ENCODE data around the gene CNDP1.

DNA sequence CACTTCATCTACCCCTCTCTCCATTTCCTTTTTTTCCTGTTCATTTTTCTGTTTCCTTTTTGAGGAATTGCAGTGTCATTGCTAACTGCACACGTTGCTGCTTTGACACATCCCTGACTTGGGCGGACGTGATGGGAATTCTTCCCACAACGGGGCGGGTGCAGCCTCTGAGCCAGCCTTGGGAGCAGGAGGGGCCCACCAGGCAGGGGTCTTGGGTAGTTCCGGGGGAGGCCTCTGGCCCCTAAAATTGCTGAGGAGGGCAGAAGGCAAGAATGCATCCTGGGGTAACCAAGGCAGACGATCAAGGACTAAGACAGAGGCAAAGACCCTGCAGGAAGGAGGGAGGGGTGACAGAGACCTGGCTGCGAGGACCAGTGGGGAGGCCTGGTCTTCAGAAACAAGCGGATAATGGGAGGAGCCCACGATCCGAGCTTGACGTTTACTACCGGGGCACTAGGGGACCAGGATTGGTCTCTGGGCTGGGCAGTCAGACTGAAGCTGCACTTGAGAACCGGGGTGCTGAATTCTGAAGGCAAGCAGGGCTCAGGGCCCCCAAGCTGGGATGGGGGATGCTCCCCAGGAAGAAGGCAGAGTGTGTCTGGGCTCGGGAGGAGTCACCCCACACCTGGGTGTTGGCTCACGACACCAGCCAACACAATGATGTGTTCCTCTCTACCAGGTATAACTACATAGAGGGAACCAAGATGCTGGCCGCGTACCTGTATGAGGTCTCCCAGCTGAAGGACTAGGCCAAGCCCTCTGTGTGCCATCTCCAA is 14.8 kb upstream of the CNDP1 start:
- TF ChIP-seq CTCF (conservative IDR thresholded peaks at IDR 0.05), result no peak
- TF ChIP-seq ZFX (IDR thresholded peaks at IDR 0.05), result no peak
